LNCAP (cell line): ENCODE results near the gene DGCR2.
A peak's percentile ranks its signal among the peaks of the same experiment; 100 is the strongest.

Source experiments
- TF ChIP-seq, protein P1 (sequence below): fragments of 450-650 bp; IDR thresholded peaks from 2 replicates; pipeline ENCODE4 v1.5.1; 2017; ENCODE audit warnings: mild to moderate bottlenecking

The DGCR2 gene

DNA sequence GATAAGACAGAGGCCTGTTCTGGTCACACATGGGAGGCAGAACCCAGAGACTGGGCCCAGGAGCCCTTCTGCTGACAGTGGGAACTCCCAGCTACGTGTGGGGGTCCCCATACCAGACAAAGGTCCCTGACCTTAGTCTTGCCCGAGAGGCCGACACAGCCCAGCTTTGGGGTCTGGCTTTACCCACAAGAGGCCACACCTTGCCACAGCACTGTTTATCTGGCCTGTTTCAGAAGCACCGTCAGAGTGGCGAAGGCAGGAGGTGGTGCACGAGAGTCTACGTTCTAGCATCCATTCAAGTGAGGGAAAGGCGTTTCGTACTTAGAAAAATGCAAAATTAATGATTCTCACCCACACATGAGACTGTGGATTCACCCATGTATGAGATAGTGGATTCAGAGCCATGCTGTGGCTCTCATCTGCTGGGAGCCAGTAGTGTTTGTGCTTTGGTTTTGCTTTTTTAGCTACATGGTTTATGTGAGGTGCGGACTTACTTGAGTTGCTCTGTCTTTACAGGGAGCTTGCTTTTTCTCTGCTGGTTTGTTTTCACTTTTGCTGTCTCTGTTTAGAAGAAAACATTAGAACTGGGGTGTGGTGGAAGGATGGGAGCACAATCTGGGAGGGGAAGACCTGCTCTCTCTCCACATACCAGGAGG lies 129.5 kb downstream of the DGCR2 start:
- TF ChIP-seq, protein P1, sequence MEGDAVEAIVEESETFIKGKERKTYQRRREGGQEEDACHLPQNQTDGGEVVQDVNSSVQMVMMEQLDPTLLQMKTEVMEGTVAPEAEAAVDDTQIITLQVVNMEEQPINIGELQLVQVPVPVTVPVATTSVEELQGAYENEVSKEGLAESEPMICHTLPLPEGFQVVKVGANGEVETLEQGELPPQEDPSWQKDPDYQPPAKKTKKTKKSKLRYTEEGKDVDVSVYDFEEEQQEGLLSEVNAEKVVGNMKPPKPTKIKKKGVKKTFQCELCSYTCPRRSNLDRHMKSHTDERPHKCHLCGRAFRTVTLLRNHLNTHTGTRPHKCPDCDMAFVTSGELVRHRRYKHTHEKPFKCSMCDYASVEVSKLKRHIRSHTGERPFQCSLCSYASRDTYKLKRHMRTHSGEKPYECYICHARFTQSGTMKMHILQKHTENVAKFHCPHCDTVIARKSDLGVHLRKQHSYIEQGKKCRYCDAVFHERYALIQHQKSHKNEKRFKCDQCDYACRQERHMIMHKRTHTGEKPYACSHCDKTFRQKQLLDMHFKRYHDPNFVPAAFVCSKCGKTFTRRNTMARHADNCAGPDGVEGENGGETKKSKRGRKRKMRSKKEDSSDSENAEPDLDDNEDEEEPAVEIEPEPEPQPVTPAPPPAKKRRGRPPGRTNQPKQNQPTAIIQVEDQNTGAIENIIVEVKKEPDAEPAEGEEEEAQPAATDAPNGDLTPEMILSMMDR: no peak

DNA sequence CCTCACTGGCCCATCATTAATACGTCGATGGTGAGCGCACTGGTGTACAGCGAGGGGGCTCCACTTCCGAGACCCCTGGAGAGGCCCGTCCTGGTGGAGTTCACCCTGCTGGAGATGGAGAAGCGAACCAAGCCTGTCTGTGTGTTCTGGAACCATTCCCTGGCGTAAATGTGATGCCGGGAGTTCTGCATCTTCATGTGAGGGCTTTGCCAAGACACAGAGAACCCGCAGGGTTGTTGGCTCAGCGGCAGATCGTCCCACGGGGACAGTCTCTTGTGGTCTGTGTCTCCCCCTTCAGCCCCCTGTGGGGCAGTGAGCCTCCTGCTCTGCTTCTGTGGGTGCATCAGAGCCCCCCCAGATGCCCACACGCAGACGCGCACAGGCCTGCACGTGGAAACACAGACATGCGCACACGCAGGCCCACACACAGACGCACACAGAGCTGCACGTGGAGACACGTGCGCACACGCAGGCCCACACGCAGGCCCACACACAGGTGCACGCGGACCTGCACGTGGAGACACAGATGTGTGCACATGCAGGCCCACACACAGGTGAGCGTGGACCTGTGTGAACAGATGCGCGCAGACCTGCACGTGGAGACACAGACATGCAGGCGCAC lies 130.3 kb downstream of the DGCR2 start:
- TF ChIP-seq, protein P1: no peak

DNA sequence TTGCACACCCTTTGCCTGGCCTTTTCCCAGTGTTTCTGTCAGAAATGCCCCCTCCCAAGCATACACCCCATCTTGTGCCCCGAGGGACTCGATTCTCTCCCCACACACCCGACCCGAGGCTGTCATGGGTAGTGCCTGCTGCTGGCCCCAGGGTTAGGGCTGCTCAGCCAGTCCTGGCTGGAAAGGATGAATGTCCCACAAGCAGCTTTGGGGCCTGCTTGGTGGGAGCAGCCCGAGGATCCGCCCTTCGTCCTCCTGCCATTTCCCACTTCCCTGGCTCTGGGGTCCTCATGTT lies 131.1 kb downstream of the DGCR2 start:
- TF ChIP-seq, protein P1: no peak

DNA sequence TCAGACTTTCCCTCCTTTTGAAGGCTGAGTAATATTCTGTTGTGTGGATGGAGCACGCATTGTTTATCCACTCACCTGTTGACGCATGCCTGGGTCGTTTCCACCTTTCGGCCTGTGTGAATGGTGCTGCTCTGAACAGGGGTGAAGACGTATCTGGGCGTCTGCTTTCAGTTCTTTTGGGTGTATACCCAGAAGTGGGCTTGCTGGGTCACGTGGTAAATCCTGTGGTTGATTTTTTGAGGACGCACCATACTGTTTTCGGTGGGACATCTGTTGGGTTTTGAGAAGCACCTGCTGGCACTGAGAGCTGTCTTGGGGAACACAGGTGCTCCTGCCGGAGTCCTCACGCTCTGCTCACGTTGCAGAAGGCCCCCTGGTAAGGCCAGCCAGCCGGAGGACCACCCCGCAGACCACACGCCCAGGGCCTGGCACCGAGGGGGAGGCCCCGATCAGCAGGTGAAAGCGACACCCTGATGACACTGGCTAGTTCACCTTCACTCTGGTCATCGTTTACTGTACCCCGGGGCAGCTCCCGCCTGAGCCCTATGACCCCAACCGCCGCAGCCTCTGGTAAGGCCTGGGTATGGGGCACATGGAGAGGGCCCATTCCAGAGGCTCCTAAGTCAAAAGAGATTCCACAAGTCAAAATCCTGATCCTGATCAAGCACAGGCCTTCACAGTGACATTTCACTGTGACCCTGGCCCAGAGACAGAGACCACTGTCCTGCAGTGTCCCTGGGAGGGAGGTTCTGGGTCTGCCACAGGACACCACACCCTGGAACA lies 131.7 kb downstream of the DGCR2 start:
- TF ChIP-seq, protein P1: no peak

GRCh38 chr22:18988958-18989357 lies 133.3 kb downstream of the DGCR2 start:
- TF ChIP-seq, protein P1: no peak

- TF ChIP-seq, protein P1: peak; percentile 37
Observed at GRCh38 chr22:18987765-18988164, 134.4 kb downstream of the DGCR2 start.
